Right renal pelvis (tissue), 4 donors: ENCODE measurements around the gene BCAS1. TPM values are rescaled to one million over a fixed set of nuclear protein-coding genes. Genes with fewer than 3 reads are reported as not detected.

ENCODE experiments used
- DNase-seq, 4 donors: peaks; one replicate each; pipeline ENCODE4 v3.0.0-alpha.2; 2013; ENCODE audit warnings: low read depth in 4 of 4, low spot score in 3 of 4, missing footprints in 1 of 4
- polyA plus RNA-seq, 4 donors: library from polyadenylated mRNA; unstranded; fragments of 120-200 nt; gene quantifications; one replicate each; pipeline ENCODE4 v1.2.1, GENCODE V29; 2013; ENCODE audit not compliant: insufficient read length in 4 of 4

The BCAS1 gene
- polyA plus RNA-seq, 4 donors = 2.4 to 5.5 (median 3.7) TPM

DNA sequence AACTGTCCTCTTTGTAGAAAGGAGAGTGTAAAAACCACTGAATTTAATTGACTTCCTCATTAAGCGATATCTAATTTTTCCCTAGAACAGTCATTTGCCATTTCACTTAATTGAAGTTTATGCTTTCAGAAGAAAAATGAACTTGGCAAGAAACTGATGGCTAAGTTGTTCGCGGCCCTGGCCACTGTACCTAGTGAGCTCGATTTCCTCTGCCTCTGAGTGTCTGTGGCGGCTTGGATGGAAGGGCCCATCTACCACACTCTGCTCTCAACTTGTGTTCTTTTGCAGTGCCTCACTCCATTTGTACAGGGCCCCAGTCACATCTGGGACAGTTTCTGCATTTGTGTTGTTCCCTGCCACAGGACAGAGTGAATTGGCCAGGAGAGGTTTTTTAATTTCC, 102.9 kb downstream of the BCAS1 start:
- DNase-seq = no peak

- DNase-seq = no peak
Measured at GRCh38 chr20:53966774-53967398, 103.5 kb downstream of the BCAS1 start.

- DNase-seq = no peak
Measured at GRCh38 chr20:53964501-53965253, 105.7 kb downstream of the BCAS1 start.

GRCh38 chr20:53964067-53964466, 106.3 kb downstream of the BCAS1 start:
- no peak for DNase-seq

DNA sequence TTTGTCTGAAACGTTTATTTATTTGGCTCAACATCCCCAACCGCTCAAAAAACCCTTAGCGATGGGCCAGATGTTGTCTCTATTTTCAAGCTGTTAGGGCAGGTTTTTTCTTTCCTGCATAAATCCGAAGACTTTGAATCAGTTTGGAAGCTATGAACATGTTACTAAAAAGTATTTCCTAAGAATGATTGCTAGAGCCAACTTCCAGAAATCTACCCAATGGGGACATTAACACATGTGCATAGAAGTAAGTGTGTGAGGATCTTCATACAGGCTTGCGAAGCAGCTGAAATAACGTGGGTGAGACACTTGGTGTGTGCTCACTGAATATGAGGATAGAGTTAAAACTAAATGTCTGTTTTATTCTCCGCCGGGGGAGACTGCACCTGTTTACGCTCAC, 106.8 kb downstream of the BCAS1 start:
- no peak for DNase-seq

DNA sequence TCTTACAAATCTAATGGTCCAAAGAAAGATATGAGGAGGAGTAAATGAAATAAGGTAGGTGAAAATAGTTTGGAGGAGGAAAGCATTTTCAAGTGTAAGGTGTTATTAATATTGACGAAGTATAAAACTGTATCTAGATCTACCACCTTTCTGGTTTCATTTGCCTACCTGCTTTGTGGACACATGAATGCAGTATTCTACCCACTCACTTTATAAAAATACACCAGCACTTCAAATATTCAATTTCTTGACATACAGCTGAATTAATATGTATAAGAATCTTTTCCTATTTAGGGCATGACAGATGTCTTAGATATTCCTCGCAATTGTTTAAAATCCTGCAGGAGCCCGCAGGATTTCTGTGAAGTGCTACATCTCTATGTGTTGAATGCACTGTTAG, 108.0 kb downstream of the BCAS1 start:
- no peak for DNase-seq

GRCh38 chr20:53961527-53961926, 108.9 kb downstream of the BCAS1 start:
- DNase-seq = no peak

DNA sequence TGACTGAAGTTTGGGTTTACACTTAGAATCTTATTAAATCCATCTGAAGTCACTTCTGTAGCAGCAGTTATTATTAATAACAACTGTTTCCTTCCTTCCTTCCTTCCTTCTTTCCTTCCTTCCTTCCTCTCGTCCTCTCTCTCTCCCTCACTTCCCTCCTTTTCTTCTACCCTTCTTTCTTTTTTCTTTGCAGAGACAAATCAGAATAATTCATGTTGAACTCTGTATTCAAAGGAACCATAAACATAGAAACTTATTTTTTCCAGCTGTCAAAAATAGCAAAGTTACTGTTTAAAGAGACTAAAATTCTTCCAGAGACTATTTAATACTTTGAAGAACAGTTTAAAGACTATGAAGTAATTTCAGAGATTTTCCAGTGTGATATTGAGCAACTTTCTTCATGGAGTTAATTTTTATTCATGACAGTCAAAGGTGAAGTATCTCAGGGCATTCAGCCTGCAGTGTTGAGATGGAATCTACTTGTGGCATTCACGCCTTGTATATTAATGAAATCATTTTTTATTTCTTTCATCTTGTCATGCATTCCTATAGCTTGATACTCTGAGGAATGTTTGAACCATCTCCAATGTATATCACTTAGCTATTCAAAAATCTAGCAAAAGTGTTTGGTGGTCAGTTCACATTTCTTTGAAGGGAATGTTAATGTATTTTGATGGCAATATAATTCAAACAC, 109.7 kb downstream of the BCAS1 start:
- DNase-seq = no peak

- DNase-seq = no peak
Measured at GRCh38 chr20:53959911-53960578, 110.3 kb downstream of the BCAS1 start.

- DNase-seq = no peak
Measured at GRCh38 chr20:53958260-53958659, 112.1 kb downstream of the BCAS1 start.

DNA sequence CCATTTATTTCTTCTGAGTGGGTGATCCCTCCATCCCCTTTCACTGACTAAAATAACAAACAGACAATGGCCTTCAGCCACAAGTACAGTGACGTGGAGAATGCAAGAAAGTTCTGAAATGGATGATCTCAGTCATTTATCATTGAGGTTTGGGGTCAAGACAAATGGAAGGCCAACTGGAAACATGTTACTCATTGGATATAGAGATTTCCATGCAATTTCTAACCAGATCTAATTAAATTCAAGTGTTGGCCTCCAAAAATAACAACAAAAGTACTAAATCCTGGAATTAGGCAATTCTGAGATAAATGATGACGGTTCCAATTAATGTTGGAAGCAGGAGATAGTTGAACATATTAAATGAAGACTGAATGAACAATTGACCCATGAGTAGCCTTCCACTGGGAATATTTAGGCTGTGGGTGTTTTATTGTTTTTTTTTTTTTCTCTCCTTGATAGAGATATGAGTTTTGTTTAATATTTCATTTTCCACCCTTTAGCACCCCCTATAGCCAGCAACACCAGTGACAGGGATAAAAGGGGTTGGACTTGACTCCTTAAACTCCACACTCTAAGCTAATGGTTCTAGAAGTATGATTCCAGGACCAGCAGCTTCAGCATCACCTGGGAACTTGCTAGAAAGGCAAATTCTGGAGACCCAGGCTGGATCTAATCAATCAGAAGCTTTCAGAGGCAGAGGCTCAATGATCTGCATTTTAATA, 112.8 kb downstream of the BCAS1 start:
- no peak for DNase-seq

GRCh38 chr20:53956013-53956715, 114.2 kb downstream of the BCAS1 start:
- DNase-seq = no peak

DNA sequence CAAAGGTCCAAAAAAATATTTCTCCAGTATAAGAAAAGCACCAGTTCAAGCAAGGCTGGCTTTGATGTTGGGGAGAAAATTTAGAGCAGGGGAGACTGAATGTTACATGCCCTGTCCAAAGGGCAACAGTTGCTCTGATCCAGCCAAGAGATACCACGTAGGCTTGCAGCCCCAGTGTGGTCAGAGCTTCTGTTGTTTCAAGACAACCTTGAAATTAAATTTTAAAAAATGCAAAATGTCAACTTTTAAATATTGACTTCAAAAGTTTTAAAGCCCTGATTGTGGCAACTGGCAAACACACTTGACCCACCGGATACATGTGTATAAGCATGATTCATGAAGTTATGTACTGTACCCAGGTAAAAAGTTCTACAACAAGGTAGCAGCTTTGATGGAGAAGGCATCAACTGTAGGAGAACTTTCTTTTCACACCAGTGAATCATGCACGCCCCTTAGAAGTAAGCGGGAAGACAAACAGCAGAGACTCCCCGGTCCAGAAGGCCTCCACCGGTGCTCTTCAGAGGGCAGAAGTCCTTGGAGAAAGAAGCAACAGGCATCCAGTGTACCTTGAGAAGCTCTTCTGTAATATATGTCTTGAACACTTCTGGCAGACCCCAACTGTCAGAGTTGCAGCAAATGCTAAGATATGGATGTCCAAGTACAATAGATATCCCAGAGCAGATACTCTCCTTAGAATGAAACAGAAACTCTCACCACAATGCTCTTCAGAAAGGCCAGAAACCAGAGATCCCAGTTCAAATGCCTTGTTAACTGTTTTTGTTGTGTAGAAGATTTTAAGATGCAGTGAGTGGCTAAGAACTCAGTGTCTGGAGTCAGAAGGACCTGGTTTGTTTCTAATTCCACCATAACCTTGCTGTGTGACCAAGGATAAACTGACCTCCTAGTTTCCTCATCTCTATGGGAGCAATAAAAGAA, 115.4 kb downstream of the BCAS1 start:
- DNase-seq = no peak

DNA sequence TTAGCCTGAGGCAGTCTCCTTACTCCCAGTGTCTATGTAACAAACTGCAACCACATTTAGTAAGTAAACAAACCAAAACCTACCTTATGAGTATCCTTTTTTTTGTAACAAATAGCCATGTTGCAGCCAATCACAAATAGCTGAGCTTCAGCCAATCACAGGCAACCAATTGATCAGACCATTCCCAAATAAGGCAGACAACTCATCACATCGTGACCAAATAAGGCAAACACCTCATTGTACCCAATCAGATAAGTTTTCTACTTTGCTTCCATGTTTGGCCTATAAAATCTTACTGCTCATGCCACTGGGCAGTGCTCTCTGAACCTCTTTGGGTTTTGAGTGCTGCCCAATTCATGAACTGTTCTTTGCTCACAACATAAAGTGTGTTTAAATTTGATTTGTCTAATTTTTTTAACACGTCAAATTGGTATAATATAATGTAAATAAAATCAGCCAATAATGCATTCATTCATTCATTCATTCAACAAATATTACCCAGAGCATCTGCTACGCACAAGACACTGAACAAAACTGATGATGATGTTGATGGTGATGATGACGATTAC, 117.8 kb downstream of the BCAS1 start:
- DNase-seq = no peak

- no peak for DNase-seq
Measured at GRCh38 chr20:53950578-53950977, 119.8 kb downstream of the BCAS1 start.

DNA sequence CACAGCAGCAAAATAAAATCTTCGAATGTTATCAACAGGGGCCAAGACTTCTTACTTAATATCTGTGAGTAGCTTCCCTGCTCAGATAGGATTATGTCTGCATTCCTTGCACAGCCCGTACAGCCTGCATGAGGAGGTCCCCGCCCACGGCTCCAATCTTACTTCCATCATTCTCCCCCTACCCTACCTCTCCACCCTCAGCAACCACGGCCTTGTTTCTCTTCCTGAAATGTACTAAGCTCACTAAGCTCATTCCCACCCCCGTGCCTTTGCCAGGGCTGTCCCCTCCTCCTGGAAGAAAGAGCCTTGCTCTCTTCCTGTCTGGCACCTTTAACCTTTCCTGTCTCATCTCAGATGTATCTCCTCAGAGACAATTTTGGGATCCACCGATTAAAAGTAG, 120.4 kb downstream of the BCAS1 start:
- no peak for DNase-seq

DNA sequence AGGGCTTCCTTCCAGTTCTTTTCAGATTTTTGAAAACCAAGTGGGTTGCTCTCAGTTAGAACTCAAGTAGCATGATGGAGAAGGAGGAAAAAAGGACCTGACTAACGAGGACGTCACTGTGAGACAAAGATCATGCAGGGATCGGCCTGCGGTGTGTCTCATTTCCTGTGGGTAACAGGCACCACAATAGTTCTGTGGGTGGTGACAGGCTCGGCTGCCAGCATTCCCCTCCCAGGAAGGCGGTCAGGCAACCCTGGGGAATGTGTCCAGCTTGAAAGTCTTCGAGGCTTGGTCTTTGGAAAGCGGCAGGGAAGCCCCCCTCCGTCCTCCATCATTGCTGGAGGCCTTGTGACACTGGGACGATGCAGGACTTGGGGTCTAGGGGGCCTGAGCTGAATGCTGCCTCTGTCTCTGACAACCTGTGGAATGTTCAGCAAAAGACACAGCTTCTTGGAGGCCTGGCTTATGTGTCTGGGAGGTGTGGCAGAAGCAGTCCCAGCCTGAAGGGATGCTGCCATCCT, 121.0 kb downstream of the BCAS1 start:
- DNase-seq = no peak
